Left ventricle myocardium superior (tissue), 1 donor: Measurements from ENCODE around the gene GOLM1. TPM values are rescaled to one million over a fixed set of nuclear protein-coding genes. Genes with fewer than 3 reads are reported as not detected.

Experiments used
- ATAC-seq: fragments of 200-7000 bp; cut with Tn5 transposase; one replicate; pipeline ENCODE4 v1.9.1; 2020; ENCODE audit warnings: mild to moderate bottlenecking, moderate library complexity
- DNase-seq: peaks from one replicate; pipeline ENCODE4 v3.0.0-alpha.2; 2020
- intact Hi-C: fragments of 100-400 bp; cut with micrococcal nuclease; formaldehyde crosslinking; loops from one replicate; pipeline ENCODE4 v1.11.0; 2022
- total RNA-seq: library from RNA; stranded (reverse); fragmentation: NEBNext Ultra II Directional; extraction: Animal tissue kit (Norgen Biotek cat#: 25700); gene quantifications from one replicate; pipeline ENCODE4 v1.2.1, GENCODE V29; 2021
- donor health status: DM: no; HTN: yes; CAD: no; lungs with severe emphysema.

The GOLM1 gene
- total RNA-seq, 1 donor from 2014 or later = 4.7 TPM

DNA sequence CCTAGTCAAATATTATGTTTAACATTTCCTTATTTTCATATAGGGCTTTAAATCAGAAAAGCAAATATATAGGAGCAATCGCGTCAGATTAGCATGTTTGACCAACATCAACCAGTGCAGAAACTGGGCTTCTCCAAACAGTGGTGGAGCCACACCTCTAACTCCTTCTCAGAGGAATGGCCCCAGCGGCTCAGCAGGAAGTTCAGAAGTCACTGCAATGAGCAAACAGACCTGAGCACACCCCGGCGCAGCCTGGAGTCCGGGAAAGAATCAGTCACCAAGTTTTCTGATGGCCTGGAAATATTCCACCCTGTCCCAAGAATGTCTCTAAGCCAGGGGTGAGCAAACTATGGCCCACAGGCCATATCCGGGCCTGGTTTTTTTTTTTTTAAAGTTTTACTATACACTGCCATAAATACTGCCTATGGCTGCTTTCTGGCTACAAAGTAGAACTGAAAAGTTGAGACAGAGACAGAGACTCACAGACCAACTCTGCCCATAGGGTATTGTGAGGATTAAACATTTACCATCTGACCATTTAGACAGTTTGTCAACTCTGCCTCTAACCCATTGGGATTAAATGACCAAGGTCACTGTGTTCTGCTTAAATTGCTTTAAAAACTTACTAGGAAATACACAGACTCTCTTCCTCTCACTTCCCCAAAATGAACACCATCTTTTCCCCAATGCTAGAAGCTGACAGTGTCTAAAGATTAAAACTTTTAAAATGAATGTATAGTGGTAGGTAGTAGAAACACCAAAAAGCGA lies 5.4 kb downstream of the GOLM1 start:
- DNase-seq = no peak
- intact Hi-C loops = no loop called here
- peak; percentile 41 for ATAC-seq

DNA sequence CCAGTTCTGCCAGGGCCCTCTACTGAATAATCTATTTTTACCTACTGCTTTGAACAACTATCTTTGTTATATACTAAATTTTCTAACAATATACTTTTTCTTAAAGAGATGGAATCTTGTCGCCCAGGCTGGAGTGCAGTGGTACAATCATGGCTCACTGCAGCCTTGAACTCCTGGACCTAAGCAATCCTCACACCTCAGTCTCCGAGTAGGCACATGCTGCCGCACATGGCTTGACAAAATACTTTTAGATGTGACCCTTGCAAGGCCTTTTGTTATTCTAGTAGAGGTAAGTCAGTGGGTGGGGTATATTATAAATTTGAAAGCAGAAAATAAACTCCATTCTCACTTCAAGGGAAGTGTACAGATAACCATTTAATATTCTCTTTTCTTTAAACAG lies 7.9 kb downstream of the GOLM1 start:
- no peak for DNase-seq
- ATAC-seq = no peak
- intact Hi-C loops = no loop called here

DNA sequence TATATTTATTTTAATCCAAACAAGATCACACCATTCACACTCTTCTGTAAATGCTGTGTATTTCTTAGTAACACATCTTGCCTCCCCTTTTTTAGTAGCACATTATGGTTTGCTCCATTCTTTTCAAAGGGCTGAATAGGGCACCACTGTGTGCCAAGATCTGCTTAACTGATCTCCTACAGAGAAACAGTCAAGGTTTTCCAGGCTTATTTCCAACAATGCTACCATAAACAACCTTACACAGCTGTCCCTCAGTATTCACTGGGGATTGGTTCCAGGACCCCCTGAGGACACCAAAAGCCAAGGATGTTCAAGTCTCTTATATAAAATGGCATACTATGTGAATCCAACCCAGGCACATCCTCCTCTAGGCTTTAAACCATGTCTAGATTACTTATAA lies 16.5 kb downstream of the GOLM1 start:
- intact Hi-C loops = no loop called here
- ATAC-seq (no peak), DNase-seq (no peak)

DNA sequence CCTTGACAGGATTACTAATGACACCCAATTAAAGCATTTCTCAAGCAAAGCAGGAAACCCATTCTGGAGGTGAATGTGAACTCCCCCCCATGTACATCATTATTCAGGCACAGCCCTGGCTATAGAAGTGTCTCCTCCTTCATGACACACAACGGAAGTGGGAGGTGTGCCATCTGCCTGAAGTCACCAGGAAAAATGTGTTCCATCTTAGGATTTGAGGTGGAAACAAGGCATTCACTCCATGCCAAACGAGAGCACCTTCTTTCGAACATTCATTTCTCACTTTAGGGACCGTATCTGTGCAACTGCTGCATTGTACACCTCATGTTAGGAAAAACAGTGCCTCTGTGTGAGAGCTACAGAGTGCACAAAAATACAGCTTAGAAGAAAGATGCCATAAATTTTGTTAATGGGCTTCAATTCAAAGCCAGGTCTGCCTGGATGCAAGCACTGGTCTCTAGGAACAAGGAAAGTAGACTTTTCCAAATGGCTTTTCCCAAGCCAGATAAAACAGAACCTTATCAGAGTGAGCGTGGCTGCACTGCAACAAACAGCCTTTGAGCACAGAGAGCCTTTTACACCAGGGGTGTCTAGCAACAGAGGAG lies 19.4 kb downstream of the GOLM1 start:
- ATAC-seq (no peak), DNase-seq (no peak)
- intact Hi-C loops = no loop called here

DNA sequence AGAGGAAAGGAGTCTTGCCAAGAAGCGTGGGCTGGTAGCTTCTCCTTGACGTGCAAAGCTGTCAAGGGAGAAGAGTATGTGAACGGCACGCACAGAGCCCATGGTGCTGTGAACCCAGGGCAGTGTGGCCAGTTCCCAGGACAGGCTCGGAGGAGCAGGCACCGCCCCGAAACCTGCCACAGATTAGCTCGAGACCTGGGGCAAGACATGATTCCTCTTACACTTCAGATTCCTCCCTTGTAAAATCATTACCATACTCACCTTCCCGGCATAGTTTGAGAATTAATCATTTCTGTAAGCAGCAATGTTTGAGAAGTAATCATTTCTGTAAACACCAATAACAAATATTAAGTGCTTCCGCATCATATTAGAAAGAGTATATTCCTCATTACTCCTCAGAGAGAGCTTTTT lies 19.9 kb downstream of the GOLM1 start:
- DNase-seq (no peak), ATAC-seq (no peak)
- intact Hi-C loops = no loop called here

DNA sequence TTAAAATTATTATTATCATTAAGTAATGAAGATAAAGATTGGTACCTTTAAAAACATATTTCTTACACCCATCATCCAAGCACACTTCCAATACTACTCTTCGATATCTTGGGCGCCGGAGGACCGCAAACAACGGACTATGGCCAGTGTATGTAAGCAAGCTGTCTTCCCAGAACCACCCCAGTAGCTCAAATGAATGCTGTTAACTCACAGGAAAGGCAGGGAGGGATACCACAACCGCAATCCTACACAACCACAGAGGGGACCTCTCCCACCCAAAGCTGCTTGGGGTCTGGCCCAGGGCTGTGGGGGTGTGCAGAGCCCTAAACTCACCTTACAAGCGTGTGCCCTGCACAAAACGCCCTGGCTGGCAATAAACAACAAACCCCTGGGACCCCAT lies 20.6 kb downstream of the GOLM1 start:
- no peak for ATAC-seq
- intact Hi-C loops = no loop called here

DNA sequence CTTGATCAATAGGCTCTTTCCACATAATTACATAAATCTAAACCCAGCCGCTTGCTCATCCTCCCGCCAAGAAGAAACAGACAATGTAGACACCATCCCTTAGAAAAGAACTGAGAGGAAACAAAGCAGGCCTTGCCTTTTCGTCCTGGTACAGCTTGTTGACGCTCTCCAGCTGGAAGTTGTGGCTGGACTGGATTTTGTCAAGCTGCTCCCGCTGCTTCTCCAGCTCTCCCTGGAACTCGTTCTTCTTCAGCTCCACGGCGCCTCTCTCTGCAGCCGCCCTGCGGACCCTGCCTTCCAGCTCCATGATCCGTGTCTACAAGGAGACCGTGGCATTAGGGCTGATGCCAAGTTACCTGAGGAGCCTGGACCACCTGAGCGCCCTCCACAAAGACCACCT lies 22.1 kb downstream of the GOLM1 start:
- ATAC-seq (no peak), DNase-seq (no peak)
- intact Hi-C loops = no loop called here

More for the DNA sequence above, 20.6 kb downstream of the GOLM1 start:
- DNase-seq = no peak

DNA sequence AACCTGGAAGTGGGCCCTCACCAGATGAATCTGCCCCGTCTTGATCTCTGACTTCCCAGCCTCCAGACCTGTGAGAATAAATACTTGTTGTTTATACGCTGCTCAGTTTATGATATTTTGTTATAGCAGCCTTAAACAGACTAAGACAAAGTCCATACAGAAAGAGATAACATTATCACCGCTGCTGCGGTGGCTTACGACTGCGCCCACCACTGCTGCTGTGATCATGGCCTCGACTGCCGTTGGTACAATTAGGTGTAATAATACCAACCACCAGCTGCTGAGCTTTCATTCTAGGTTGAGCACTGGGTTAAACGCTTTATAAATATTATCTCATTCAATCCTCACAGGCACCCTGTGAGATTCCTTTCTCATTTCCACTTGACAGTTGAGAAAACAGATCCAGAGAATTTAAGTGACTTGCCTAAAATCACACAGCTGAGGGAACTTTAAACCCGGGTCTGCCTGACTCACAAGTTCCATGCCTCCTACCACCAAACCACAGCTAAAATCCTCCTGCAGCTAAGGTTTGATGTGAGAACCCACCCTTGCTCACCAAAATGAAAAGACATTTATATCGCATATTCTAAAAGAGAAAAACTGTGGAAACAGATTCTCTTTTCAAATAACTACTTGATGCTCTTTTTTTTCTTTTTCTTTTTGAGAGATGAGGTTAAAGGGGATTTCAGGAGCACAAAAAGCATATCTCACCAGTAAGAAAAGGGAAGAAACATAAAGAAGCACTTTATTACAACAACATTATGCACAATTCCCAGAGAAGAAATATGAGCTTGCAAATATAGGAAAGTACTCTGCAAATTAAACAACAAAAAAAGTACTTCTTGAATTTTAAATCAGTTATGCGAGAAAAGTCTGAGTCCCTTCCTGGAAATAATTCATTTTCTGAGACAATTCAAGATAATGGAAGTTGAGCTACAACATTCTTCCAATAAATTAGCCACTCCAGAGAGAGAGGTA lies 23.9 kb downstream of the GOLM1 start:
- DNase-seq = no peak
- no peak for ATAC-seq
- intact Hi-C loops = no loop called here

DNA sequence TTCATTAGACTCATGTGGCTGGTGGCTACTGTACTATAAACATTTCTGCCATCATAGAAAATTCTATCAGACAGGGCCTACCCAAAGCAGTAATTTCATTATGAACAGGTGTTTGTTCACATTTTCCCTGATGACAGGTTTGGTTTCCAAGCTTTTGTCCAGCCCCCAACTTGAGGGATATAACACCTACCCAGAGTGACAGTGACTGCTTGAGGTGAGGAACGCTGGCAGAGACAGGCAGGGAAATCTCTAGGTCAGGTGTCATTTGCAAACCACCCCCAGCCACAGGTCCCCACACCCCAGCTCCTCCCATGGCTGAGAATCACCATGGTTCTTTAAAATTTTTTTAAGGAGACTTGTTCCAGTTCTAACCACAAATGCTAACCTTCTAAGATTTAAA lies 25.5 kb downstream of the GOLM1 start:
- intact Hi-C loops = no loop called here
- DNase-seq (no peak), ATAC-seq (no peak)

DNA sequence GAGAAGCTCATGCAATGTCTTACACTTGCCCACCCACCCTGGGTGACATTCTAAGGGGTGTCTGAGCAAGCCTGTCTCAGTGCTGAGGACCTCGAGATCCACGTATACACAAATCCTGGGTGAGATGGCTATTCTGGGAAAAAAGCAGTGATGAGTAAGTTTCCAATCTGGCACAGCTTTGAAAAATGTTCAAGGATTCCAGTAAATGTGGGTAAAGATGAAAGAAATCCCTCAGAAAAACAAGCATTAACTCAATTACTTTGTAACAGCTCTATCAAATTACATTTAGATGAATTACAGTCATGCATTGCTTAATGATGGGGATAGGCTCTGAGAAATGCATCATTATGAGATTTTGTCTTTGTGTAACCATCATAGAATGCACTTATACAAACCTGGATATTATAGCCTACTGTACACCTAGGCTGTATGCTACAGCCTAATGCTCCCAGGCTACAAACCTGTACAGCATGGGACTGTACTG lies 26.9 kb downstream of the GOLM1 start:
- DNase-seq (no peak), ATAC-seq (no peak)
- intact Hi-C loops = no loop called here

DNA sequence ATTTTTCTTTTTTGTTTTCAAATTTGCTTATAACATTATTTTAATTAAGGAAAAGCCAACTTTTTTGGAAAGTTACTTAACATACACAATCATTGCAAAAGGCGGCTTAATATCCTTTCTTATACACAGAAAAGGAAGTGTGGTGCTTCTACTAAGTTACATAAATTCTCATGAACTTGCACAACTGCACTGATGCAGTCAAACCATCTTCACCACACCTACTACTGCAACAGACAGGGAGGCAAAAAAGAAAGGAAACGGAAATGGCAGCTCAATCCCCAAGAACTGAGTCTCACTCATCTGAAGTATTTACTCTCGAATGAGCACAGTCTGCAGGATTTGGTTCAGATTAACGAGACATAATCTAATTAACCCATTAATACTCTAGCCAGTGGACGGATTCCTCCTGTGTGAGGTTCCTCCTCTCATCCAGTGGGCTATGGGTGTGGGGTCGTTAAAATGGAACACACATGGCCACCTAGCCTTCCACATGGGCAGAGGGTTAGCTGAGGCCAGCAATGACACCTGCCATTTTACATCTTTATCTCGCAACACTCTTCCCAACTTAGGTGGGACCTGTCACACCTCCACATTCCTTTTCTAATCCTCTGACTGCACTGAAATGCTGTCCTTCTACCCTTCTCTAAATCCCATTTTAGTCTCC lies 30.0 kb downstream of the GOLM1 start:
- ATAC-seq (no peak), DNase-seq (no peak)
- intact Hi-C loops = no loop called here

DNA sequence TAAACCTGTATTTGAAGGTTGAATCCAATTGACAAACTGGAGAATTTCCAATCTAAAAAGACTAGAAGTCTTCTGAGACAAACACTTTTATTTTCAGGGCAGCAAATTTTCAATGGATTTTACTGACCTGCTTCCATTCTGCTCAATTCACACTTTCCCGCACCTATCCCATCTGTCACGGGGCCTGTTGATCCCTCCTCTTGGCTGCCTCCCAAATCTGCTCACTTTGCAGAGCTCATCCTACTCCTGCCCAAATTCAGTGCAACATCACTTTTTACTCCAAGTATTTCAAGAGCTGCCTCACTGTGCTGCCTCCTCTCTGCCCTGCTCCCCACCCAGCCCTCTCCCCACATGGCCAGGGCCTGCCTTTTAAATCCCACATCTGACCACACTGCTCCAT lies 35.1 kb downstream of the GOLM1 start:
- DNase-seq = no peak
- no peak for ATAC-seq
- intact Hi-C loops = no loop called here

DNA sequence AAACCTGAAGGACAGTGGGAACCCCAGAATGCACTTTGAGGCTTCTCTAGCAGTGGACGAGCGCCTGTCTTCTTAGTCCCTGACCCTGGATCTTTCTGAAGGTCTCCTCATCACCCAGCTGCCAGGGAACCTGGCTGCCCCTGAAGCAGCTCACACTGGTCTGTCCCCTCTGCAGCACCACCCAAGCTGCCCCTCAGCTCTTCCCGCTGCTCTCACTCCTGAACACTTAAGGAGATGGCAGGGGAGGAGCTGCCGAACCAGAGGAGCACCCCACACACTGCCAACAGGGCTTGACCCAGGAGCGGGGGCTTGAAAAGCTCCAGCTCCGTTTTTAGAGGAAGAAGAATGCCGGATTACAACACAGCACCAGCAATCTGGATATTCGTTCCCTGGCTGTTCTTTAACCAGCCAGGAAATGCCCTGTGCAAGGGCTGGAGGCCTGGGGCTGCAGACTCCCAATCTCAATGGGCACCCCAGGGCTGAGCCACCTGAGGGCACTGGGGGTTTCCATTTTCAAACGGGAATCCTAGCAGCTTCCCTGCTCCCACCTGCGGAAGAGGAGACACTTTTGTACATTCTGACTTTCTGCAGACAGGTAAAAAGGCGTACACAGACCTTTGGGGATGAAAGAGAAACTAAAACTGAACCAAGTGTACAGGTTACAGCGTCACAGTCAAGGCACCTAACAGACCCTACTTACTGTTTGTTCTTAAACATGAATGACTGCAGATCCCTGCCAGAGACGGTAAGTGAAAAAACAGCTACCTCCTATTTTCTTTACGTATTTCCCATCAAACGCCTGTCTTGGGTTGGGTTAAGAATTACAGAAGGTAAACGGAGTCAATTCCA lies 36.3 kb downstream of the GOLM1 start:
- intact Hi-C loops = no loop called here
- no peak for DNase-seq
- no peak for ATAC-seq

DNA sequence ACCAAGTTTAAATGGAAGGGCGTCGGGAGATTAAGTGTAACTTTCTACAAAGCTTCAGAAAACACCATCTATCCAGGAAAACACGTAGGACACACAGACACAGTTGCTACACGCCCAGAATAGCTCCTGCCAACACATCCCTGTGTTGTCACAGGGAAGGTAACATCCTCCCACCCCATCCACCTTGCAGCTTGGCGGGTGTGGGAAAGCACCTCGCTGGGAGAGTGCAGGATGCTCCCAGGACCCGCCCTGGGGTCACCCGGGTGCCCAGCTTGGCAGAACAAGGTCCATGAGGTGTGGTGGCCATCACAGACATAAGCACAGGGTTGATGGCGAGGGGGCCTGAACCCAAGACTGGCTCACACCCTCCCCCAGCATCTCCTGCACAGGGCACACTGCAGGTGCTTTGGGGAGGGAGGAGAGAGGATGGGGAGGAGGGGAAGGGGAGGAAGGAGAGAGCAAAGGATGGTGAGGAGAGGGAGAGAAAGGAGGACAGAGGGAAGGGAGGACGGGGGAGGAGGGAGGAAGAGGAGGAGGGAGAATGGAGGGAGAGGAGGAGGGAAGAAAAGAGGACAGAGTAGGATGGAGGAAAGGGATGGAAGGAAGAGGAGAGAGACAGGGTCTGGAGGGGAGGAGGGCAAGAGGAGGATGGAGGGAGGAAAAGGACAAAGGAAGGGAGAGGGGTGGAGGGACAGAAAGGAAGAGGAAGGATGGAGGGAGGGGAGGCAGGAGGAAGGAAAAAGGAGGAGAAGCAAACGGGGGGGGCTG lies 37.2 kb downstream of the GOLM1 start:
- intact Hi-C loops = no loop called here
- no peak for DNase-seq
- ATAC-seq = no peak

DNA sequence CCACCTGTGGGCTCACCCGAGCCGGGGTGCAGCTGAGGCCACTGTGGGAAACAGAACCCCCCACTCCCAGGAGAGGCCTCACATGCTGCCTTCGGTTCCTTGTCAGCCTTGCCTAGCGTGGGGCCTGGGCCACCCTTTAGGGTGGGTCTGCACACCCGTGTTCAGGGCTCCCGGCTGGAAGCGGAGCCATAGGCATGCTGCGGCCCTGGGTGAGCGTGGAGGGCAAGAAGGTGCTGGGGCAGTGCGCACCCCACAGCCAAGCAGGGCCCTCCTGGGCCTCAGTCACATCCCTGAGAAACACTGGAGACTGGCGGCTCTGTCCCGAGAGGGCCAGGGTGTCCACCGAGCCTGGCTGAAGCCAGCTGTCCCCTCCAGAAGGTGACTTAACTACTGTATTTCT lies 41.9 kb downstream of the GOLM1 start:
- intact Hi-C loops = no loop called here
- no peak for ATAC-seq

DNA sequence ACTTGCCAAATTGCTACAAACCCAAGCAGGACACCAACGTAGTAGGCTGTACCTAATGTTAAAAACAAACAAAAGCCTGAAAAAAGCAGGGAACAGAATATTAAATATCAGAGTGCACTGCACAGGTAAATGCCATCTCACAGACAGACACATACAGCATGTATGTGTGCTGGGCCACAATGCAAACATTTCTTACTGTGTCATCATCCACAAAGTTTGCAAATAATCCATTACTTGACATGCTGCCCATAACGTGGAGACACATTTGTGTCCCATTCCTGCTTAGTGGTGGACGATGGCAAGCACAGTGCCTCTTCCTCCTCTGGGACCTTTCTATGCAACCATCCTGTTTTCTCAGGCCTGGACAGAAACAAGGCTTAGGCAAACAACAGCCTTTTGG lies 44.7 kb downstream of the GOLM1 start:
- DNase-seq = no peak
- intact Hi-C loops = no loop called here
- no peak for ATAC-seq

More for the DNA sequence above, 41.9 kb downstream of the GOLM1 start:
- DNase-seq = no peak

DNA sequence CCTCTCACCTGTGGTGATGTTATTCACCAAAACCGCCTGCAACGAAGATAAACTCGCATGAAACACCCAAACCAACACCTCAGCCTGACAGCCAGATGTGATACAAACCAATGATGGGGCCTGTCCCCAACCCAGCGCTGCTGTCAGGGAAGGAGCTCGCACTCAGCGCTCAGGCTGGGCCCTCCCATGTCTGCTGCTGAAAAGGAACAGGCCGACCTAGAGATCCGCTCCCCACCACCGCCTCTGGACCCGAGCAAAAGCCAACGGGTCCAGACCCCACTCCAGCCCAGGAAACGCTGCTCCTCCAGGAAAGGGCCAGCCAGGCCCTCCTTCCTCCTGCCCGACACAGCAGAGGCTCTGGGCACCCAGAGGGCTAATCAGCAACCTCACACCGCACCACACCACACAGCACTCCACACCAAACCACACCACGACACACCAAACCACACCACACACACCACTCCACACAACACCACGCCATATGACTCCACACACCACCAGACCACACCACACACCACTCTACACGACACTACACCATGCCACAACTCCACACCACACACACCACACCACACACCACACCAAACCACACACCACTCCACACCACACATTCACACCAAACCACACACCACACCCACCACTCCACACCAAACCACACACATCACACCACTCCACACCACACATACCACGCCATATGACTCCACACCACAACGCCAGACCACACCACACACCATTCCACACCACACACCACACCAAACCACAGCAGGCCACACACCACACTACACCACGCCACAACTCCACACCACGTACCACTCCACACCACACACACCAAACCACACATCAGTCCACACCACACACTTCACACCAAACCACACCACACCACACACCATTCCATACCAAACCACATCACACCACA lies 46.5 kb downstream of the GOLM1 start:
- intact Hi-C loops = no loop called here
- DNase-seq = no peak
- no peak for ATAC-seq
